ENCODE results near the gene P2RY6.
"Not testable (repeated sequence)": the region's sequence is repeated elsewhere in the genome, so short reads cannot be mapped to it uniquely, and the experiment has no call there.

The P2RY6 gene

GRCh38 chr11:73262851-73263495, 9.2 kb upstream of the P2RY6 start:
- DNase-seq = no peak

DNA sequence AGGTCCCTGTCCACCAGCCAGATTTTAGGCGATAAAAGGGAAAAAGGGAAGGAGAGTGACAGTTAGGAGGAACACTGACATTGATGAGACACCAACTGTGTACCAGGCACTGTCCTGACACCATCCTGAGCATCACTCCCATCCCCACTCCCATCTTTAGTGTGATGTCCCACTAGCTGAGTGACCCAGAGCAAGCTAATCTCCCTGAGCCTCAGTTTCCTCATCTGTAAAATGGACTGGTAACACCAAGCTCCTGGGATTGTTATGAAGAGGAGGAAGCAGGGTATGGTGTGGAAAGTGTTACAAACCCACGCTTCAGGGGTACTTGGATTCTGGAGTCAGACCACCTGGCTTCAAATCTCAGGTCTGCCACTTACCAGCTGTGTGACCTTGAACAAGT, 8.5 kb upstream of the P2RY6 start:
- DNase-seq = no peak

- DNase-seq = no peak
These were observed 6.8 kb upstream of the P2RY6 start for GRCh38 chr11:73265278-73265810.

GRCh38 chr11:73265853-73266645, 6.1 kb upstream of the P2RY6 start:
- no peak for DNase-seq

GRCh38 chr11:73266646-73267020, 5.5 kb upstream of the P2RY6 start:
- DNase-seq = no peak

DNA sequence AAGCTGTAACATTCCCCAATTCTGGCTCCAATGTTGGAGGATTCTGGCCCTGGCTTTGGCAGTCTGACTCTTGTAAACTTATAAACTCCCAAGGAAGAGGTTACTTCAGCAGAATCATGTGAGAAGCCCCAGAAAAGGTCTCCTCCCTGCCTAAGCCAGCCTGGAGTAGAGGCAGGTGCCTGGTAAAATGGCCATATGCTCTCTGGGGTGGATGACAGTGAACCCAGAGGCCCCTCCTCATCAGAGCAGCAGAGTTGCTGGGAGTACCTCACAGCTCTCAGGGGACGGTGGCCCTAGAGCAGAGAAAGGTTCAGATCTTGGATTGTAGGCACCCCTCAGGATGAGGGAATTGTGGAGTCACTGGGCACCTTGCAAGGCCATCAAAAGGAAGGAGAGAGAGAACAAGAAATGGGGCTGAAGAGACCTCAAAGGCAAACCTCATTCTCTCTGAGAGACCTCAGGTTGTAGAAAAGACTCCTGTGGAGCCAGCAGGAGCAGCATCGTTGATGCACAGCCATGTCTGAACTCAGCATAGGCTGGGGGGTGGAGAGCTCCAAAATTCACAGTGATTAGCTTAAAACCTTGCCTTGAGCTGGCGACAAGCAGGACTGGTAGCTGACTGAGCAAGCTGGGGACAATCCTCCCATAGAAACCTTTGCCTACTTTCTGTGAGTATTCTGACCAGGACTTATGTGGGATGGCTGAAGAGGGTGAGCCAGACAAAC, 4.9 kb upstream of the P2RY6 start:
- DNase-seq = no peak

- DNase-seq = no peak
These were observed 4.1 kb upstream of the P2RY6 start for GRCh38 chr11:73267906-73268540.

DNA sequence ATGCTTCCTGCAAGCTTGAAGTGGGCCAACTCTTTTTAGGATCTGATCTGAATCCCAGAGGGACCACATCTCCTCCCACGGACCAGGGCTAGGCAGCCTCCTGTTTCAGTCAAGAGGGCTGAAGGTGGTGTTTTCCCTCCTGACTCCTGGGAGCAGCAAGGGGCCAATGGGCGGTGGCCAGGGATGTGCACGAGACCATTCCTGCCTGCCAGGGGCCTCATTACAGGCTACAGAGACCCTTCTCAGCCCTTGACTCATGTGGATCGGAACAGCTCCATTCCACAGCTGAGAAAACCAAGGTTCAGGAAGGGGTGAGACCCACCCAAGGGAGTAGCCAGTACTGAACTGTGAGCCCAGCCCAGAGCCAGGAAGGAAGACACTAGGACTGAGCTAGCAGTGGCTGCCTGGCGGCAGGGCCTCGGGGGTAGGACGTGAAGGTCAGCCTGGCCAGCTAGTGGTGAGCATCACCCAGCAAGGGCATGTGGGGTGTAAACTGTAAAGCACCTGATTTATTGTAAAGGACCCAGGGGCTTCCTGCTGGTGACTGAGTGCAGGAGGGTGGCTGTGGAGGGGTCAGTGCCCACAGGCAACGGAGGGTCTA, 3.4 kb upstream of the P2RY6 start:
- no peak for DNase-seq

- DNase-seq = no peak
These were observed 2.6 kb upstream of the P2RY6 start for GRCh38 chr11:73269459-73270015.

DNA sequence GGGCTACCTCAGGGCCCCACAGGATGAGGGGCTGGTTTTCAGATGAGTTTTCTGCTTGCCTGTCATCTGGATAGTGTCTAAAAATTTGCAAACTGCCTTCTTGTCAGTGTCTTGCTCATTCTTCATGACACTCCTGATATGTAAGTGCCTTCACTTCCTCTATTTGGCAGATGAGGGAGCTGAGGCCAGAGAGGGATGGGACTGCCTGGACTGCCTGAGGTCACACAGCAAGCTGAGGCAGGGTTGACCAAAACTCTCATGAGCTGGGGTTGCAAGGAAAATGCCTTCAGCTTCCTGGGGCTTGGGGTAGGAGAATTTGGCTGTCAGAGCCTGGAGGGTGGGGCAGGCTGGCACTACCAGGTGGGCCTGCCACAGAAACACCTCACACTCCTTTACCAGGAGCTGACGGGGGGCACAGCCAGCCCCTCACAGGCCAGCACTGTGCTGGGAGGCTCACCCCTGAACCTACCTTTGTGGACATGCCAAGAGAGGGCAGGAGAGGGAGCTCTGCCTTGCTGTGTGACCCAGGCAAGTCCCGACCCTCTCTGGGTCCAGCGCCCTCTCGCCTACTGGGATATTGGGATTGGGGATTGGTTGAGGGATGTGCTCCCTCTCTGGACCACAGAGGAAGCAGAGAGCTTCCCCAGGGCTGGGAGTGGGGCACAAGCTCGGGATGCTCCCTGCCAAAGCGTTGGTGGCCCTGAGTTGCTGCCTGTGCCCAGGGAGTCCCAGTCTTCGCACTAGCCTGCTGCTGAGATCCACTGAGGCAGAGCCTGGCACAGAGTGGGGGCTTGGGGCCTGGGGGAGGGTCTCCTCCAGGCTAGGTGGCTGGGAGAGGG, 1.9 kb upstream of the P2RY6 start:
- no peak for DNase-seq

- no peak for DNase-seq
These were observed 1.2 kb upstream of the P2RY6 start for GRCh38 chr11:73270855-73271477.

GRCh38 chr11:73271478-73271865, 666 bp upstream of the P2RY6 start:
- not testable (repeated sequence) for DNase-seq

GRCh38 chr11:73272680-73273038, 521 bp downstream of the P2RY6 start:
- DNase-seq = no peak

DNA sequence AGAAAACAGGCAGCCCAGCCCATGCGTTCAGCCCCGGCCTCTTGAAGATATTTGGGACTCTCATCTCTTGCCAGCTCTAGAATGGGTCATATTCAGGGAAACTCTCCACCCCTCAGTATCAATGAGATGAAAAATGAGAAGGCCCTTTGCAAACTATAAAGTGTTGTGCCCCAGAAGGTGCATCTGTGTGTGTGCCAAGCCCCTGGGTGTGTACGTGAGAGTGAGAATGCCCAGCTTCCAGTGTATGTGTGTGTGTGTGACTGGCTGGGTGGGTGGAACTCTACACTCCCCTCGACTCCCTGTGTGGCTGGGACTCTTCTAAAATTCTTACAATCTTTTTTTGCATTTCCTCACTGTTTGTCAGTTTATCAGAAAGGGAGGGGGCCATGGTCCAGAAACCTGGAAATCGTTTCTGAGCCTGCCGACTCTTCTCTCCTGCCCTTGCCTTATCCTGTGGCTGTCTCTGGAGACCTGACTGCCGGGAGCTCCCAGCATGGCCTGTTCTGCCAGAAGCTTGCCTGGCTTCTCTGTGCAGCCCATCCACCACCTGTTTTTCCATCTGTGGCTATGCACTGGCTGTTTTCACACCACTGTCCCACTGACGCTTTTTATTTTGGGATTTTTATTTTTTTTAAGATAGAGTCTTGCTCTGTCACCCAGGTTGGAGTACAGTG, 1.2 kb downstream of the P2RY6 start:
- no peak for DNase-seq

GRCh38 chr11:73274191-73274590, 2.1 kb downstream of the P2RY6 start:
- DNase-seq = not testable (repeated sequence)

GRCh38 chr11:73274722-73275380, 2.7 kb downstream of the P2RY6 start:
- DNase-seq = no peak

GRCh38 chr11:73275381-73275750, 3.2 kb downstream of the P2RY6 start:
- no peak for DNase-seq

- no peak for DNase-seq
These were observed 5.3 kb downstream of the P2RY6 start for GRCh38 chr11:73277467-73277866.

GRCh38 chr11:73280626-73281025, 8.5 kb downstream of the P2RY6 start:
- no peak for DNase-seq

- no peak for DNase-seq
These were observed 9.1 kb downstream of the P2RY6 start for GRCh38 chr11:73281201-73281741.

Measured in cerebellar nuclear complex (tissue), 1 donor.